Measurements from ENCODE around the gene FIBIN.
"Not testable (repeated sequence)": the region's sequence is repeated elsewhere in the genome, so short reads cannot be mapped to it uniquely, and the experiment has no call there.

The FIBIN gene

GRCh38 chr11:26971961-26972360, 22.0 kb upstream of the FIBIN start:
- no peak overlapping the region for H3K4me3 ChIP-seq (ENCODE audit: low read depth, low read length)
- TF ChIP-seq, protein P1, sequence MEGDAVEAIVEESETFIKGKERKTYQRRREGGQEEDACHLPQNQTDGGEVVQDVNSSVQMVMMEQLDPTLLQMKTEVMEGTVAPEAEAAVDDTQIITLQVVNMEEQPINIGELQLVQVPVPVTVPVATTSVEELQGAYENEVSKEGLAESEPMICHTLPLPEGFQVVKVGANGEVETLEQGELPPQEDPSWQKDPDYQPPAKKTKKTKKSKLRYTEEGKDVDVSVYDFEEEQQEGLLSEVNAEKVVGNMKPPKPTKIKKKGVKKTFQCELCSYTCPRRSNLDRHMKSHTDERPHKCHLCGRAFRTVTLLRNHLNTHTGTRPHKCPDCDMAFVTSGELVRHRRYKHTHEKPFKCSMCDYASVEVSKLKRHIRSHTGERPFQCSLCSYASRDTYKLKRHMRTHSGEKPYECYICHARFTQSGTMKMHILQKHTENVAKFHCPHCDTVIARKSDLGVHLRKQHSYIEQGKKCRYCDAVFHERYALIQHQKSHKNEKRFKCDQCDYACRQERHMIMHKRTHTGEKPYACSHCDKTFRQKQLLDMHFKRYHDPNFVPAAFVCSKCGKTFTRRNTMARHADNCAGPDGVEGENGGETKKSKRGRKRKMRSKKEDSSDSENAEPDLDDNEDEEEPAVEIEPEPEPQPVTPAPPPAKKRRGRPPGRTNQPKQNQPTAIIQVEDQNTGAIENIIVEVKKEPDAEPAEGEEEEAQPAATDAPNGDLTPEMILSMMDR (IDR thresholded peaks at IDR 0.05; ENCODE audit: low read depth, low read length): no peak
- TF ChIP-seq MYC (IDR thresholded peaks at IDR 0.05; ENCODE audit: low read depth, low read length) (no peak), MAX (IDR thresholded peaks at IDR 0.05; ENCODE audit: low read depth, low read length) (no peak), POLR2A (IDR thresholded peaks at IDR 0.05; ENCODE audit: extremely low read depth, insufficient read length) (no peak)
- no peak for DNase-seq (ENCODE audit: low read depth)

DNA sequence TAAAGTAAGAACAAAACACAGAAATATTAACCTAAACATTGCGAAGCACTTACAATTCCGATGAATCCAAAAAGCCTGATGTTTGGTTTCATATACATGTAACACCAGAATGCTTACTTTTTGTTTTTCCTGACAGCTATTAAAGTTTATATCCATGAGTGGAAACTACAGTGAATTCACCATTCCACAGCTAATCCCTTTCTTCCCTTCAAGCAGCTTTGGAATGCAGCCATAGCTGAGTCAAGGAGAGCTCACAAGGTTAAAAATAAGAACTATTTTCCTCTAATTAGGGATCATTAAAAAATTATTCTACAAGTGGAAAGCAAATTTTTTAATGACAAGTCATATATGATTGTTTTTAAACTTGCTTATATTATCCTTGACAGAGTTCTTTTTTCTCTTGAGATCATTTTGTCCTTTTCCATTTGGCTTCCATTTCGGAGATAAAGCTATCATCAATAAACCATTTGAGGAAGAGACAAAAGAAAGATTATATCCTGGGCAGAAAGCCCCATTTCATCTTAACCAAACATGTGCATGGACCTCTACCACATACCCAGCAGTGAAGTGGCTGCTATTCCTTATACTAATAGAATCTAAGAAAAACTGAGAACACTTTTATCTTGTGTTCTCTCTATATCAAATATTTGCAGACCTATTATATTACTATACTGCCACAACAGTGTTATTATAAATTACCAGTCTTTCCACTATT, 19.7 kb upstream of the FIBIN start:
- DNase-seq (ENCODE audit: low read depth): no peak
- no peak overlapping the region for H3K4me3 ChIP-seq (ENCODE audit: low read depth, low read length)
- TF ChIP-seq MYC (IDR thresholded peaks at IDR 0.05; ENCODE audit: low read depth, low read length) (no peak), POLR2A (IDR thresholded peaks at IDR 0.05; ENCODE audit: extremely low read depth, insufficient read length) (no peak), MAX (IDR thresholded peaks at IDR 0.05; ENCODE audit: low read depth, low read length) (no peak)
- TF ChIP-seq, protein P1 (IDR thresholded peaks at IDR 0.05; ENCODE audit: low read depth, low read length): no peak

DNA sequence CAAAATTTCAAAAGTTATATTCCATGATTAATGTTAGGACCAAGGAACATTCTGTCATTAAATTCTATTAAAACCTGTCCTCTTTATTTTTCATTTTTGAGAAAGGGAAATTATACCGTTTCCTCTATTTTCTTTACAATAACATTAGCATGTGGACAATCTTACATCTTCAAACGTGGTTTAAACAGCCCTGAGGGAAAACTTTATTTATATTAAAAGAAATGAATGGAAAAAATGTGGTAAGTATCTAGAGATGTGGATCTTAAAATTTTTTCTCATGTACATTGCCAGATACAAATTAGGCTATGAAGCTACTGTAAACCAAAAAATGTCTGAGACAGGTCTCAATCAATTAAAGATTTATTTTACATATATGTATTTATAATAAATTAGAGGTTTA, 18.9 kb upstream of the FIBIN start:
- H3K4me3 ChIP-seq (ENCODE audit: low read depth, low read length): no peak overlapping the region
- no peak for DNase-seq (ENCODE audit: low read depth)
- TF ChIP-seq POLR2A (IDR thresholded peaks at IDR 0.05; ENCODE audit: extremely low read depth, insufficient read length) (no peak), MAX (IDR thresholded peaks at IDR 0.05; ENCODE audit: low read depth, low read length) (no peak)
- TF ChIP-seq, protein P1 (IDR thresholded peaks at IDR 0.05; ENCODE audit: low read depth, low read length): no peak

DNA sequence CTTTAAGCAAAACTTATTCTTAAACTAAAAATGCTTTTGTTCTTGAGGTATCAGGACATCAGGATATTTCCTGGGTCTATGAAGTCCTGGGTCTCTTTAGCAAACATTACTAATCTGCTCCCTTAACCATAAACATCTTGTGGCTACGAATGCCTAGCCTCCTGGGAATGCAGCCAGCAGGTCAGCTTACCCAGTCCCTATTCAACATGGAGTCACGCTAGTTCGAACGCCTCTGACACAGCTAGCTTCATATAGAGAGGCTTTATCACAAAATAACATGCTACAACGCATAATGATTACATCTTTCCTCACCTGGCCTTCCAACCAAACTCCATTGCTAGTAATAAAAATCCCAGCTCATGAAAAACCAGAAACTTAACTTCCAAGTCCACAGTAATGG, 17.5 kb upstream of the FIBIN start:
- no peak overlapping the region for H3K4me3 ChIP-seq (ENCODE audit: low read depth, low read length)
- TF ChIP-seq POLR2A (IDR thresholded peaks at IDR 0.05; ENCODE audit: extremely low read depth, insufficient read length): no peak
- DNase-seq (ENCODE audit: low read depth): no peak

- not testable (repeated sequence) for DNase-seq (ENCODE audit: low read depth)
Observed at GRCh38 chr11:26977209-26977608, 16.7 kb upstream of the FIBIN start.

DNA sequence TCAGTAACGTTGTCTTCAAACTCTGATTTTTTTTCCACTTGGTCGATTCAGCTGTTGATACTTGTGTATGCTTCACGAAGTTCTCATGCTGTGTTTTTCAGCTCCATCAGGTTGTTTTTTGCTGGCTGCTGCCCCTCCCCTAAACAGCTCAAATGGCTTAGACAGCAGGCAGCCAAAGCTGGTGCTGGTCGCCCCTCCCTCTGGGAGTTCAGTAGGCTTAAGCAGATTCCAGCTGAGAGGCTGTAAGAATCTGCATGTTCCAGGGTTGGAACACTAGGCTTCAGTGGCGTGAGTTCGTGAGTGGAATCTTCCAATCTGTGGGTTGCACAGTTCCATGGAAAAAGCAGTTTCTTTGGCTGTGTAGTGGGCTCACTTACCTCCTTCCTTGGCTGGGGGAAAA, 10.3 kb upstream of the FIBIN start:
- no peak for DNase-seq (ENCODE audit: low read depth)
- no peak overlapping the region for H3K4me3 ChIP-seq (ENCODE audit: low read depth, low read length)
- TF ChIP-seq, protein P1 (IDR thresholded peaks at IDR 0.05; ENCODE audit: low read depth, low read length): no peak
- TF ChIP-seq POLR2A (IDR thresholded peaks at IDR 0.05; ENCODE audit: extremely low read depth, insufficient read length): no peak
- TF ChIP-seq MAX (IDR thresholded peaks at IDR 0.05; ENCODE audit: low read depth, low read length): no peak
- no peak for TF ChIP-seq MYC (IDR thresholded peaks at IDR 0.05; ENCODE audit: low read depth, low read length)

More at GRCh38 chr11:26977209-26977608, 16.7 kb upstream of the FIBIN start:
- H3K4me3 ChIP-seq (ENCODE audit: low read depth, low read length): not testable (repeated sequence)

- no peak for DNase-seq (ENCODE audit: low read depth)
- TF ChIP-seq POLR2A (IDR thresholded peaks at IDR 0.05; ENCODE audit: extremely low read depth, insufficient read length) (no peak), MAX (IDR thresholded peaks at IDR 0.05; ENCODE audit: low read depth, low read length) (no peak), MYC (IDR thresholded peaks at IDR 0.05; ENCODE audit: low read depth, low read length) (no peak)
- no peak overlapping the region for H3K4me3 ChIP-seq (ENCODE audit: low read depth, low read length)
Observed at GRCh38 chr11:26985470-26985869, 8.4 kb upstream of the FIBIN start.
